CD4-positive, alpha-beta T cell treated with Interferon gamma for 1 hour (primary cell): Measurements from ENCODE around the gene LHB.

Source experiments
- DNase-seq: peaks from one replicate; pipeline ENCODE4 v3.0.0-alpha.2; 2020

LHB gene

GRCh38 chr19:48970923-48971395 lies 45.9 kb downstream of the LHB start:
- DNase-seq: peak; percentile 74

- no peak for DNase-seq
Observed at GRCh38 chr19:48970139-48970766, 46.6 kb downstream of the LHB start.

GRCh38 chr19:48969276-48970138 lies 47.4 kb downstream of the LHB start:
- no peak for DNase-seq

GRCh38 chr19:48968813-48969218 lies 48.1 kb downstream of the LHB start:
- no peak for DNase-seq

GRCh38 chr19:48968179-48968661 lies 48.7 kb downstream of the LHB start:
- DNase-seq: no peak

GRCh38 chr19:48967346-48968178 lies 49.3 kb downstream of the LHB start:
- DNase-seq: peak; percentile 71

- no peak for DNase-seq
Observed at GRCh38 chr19:48966541-48967345, 50.1 kb downstream of the LHB start.
